MG63 (cell line): ENCODE measurements around the gene COX5B. TPM values are rescaled to one million over a fixed set of nuclear protein-coding genes. Genes with fewer than 3 reads are reported as not detected.
"Not testable (repeated sequence)": the region's sequence is repeated elsewhere in the genome, so short reads cannot be mapped to it uniquely, and the experiment has no call there.

Experiments used
- DNase-seq: peaks from one replicate; pipeline ENCODE4 v3.0.0-alpha.2; 2020
- H3K27me3 ChIP-seq: fragments of 250-450 bp; sonication (Bioruptor Pico); 2 replicates; pipeline ENCODE4 v1.5.1; 2020; ENCODE audit warnings: mild to moderate bottlenecking, moderate library complexity
- H3K36me3 ChIP-seq: fragments of 250-450 bp; sonication (Bioruptor Pico); 2 replicates; pipeline ENCODE4 v1.5.1; 2020; ENCODE audit warnings: mild to moderate bottlenecking, moderate library complexity
- H3K4me3 ChIP-seq: fragments of 250-450 bp; sonication (Bioruptor Pico); 2 replicates; pipeline ENCODE4 v1.5.1; 2020; ENCODE audit warnings: mild to moderate bottlenecking, moderate library complexity
- H3K9me3 ChIP-seq: fragments of 250-450 bp; sonication (Bioruptor Pico); 2 replicates; pipeline ENCODE4 v1.5.1; 2020; ENCODE audit warnings: mild to moderate bottlenecking, moderate library complexity
- total RNA-seq: library from RNA; depleted of rRNA; stranded (reverse); fragments of >200 nt; shearing (Covaris generic); gene quantifications from 2 replicates; pipeline ENCODE4 v1.2.3, GENCODE V29; 2014; ENCODE audit warnings: low replicate concordance

Gene COX5B
- total RNA-seq, 1 experiment from 2014 or later, result 541 TPM

GRCh38 chr2:97662386-97662894, 16.6 kb downstream of the COX5B start:
- Histone ChIP-seq H3K27me3 (no peaks in the 10 kb centered on the region), H3K9me3 (no peaks in the 10 kb centered on the region), H3K36me3 (peaks cover 19% of the 10 kb centered on the region), H3K4me3 (peak overlapping the region; percentile 71)
- DNase-seq, result no peak

DNA sequence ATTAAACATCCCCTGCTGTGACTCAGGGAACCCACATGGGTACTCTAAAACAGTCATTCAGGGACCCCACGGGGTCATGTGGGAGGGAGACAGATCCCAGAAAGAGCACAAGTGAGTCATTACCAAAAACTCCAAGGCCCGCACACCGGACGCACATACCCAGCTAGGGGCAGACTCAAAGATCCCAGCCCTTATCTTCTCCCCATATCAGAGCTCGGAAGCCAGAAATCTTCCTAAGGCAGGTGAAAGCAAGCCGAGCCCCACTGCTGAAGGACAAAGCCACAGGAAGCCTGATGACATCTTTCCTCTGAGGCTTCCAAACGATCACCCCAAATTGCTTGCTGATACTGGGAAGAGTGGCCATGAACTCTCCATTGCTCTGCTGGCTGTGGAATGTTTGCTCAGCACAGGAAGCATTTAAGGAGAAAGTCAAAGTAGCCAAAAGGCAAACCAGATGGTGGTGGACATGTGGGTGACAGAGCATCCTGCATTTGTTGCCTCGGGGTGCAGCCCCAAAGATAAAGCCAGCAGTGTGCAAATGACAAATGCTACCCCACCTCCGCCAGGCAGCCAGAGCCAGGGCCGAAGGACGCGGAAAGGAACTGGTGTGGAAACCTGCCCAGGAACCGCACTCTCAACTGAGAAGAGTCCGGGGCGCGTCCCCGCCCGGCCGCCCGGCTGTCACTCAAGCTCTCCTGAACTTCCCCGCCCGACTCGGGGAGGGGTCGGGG, 17.2 kb downstream of the COX5B start:
- peak; percentile 78 for DNase-seq
- Histone ChIP-seq H3K9me3 (no peaks in the 10 kb centered on the region), H3K4me3 (peak overlapping the region; percentile 71), H3K27me3 (no peaks in the 10 kb centered on the region), H3K36me3 (peaks cover 14% of the 10 kb centered on the region)

DNA sequence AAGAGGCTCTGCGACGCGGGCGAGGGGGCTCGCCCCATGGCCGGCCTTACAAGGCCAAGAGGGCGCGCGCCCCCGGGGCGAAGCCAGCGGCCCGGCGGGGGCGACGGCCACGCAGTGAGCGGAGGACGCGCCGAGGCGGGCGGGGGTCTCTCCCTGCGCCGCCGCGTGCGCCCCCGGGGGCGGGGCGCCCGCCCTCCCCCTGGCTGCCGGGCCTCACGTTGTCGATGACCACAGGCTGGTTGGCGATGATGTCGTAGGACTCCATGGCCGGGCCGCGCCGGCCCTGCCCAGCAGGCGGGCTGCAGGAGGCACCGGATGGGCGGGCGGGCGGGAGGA, 17.7 kb downstream of the COX5B start:
- Histone ChIP-seq H3K9me3 (no peaks in the 10 kb centered on the region), H3K36me3 (peaks cover 10% of the 10 kb centered on the region)
- no peak for DNase-seq

DNA sequence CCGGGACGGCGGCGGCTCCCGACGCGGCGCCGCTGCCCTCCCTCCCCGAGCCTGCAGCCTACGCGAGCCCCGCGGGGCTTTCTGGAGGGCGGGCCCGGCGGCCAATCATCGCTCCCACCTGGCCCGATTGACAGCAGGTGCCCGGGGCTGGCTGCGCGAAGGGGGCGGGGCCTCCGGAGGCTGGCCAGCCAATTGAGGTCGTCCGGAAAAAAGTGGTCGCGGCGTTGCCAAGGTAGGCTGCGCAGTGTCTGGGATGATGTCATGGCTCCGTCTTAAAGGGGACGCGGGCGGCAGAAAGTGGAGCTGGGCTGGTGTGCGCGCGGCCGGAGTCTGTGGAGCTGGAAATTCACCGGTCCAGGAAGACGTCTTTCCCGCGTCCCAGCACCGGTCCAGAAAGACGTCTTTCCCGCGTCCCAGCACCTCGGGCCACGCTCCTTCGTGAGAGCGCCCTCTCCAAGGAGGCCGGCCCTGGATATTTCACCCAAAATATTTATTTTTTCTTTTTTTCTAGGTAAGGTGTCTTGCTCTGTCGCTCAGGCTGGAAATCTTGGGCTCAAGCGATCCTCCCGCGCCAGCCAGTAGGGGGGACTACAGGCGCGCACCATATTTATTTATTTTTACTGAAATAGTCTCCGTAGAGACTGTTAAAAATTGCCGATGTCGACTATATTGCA, 18.2 kb downstream of the COX5B start, which contains the start of gene ACTR1B:
TSS of gene ACTR1B (minus strand) at position 83 of the 674 bp plus-strand sequence. CDS start 154 bp downstream, outside the sequence.
- Histone ChIP-seq H3K27me3 (no peaks in the 10 kb centered on the region), H3K9me3 (no peaks in the 10 kb centered on the region), H3K4me3 (peak within 1 kb of the TSS; percentile 71), H3K36me3 (peaks cover 6% of the 10 kb centered on the region; the same call in 1 of the 2 replicates)
- DNase-seq, result peak; percentile 97

More for the DNA sequence above, 17.7 kb downstream of the COX5B start:
- no peaks in the 10 kb centered on the region for H3K27me3 ChIP-seq
- H3K4me3 ChIP-seq, result peak overlapping the region; percentile 71

GRCh38 chr2:97664636-97664970, 18.7 kb downstream of the COX5B start:
- H3K27me3 ChIP-seq, result no peaks in the 10 kb centered on the region
- peaks cover 6% of the 10 kb centered on the region; the same call in 1 of the 2 replicates for H3K36me3 ChIP-seq
- peak overlapping the region; percentile 71 for H3K4me3 ChIP-seq
- H3K9me3 ChIP-seq, result no peaks in the 10 kb centered on the region
- DNase-seq, result peak; percentile 41

- Histone ChIP-seq H3K4me3 (no peak within 1 kb of the TSS), H3K9me3 (no peaks in the 10 kb centered on the region), H3K36me3 (no peaks in the 10 kb centered on the region), H3K27me3 (no peaks in the 10 kb centered on the region)
- DNase-seq, result no peak
Observed at GRCh38 chr2:97669448-97669847, 23.6 kb downstream of the COX5B start, which contains the start of gene C2orf92. Gene C2orf92 (plus strand): TSS chr2:97669713. CDS start chr2:97669789, 76 bp downstream.

- Histone ChIP-seq H3K4me3 (no peak overlapping the region), H3K36me3 (no peaks in the 10 kb centered on the region), H3K9me3 (no peaks in the 10 kb centered on the region), H3K27me3 (no peaks in the 10 kb centered on the region)
- no peak for DNase-seq
Observed at GRCh38 chr2:97670471-97670870, 24.6 kb downstream of the COX5B start.

GRCh38 chr2:97671526-97671925, 25.7 kb downstream of the COX5B start:
- no peaks in the 10 kb centered on the region for H3K36me3 ChIP-seq
- H3K9me3 ChIP-seq, result no peaks in the 10 kb centered on the region
- no peak for DNase-seq
- no peaks in the 10 kb centered on the region for H3K27me3 ChIP-seq
- no peak overlapping the region for H3K4me3 ChIP-seq

GRCh38 chr2:97672606-97673140, 26.8 kb downstream of the COX5B start:
- H3K27me3 ChIP-seq, H3K36me3 ChIP-seq, H3K9me3 ChIP-seq, DNase-seq, H3K4me3 ChIP-seq: not testable (repeated sequence)

DNA sequence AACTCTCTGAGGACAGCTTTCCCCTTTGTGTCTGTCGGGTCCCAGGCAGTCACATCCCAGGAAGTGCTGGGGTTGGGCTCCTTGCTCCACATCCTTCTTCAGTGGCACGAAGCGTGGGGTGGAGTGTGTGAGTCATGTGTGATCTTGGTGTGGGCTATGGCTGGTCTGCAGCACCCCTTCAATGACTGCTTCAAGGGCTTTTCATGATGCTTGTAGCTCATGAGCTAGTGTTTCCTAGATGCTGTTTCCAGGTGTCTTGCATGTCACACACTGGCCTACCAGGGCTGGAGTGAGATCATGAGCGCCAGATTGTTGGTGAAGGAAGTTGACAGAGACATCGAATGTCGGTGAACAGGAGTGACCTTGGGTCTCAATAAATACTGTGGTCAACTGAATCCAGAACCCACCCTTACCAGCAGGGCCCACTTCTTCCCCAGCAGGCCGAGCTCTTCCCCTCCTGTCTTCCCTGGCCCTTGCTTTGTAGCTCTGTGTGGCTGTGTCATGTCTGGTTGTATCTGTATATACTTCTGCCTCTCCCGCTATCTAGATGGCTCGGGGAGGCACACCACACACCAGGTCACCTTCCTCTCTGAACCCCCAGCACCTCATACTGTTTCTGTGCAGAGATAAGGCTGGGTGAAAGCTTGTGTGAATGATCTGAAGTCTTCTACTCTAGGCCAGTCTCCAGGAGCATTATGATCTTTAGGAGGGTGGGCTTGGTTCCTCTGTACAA, 27.5 kb downstream of the COX5B start:
- no peak for DNase-seq
- H3K27me3 ChIP-seq, result no peaks in the 10 kb centered on the region
- H3K36me3 ChIP-seq, result no peaks in the 10 kb centered on the region
- no peak overlapping the region for H3K4me3 ChIP-seq
- H3K9me3 ChIP-seq, result no peaks in the 10 kb centered on the region

- DNase-seq, result no peak
- H3K27me3 ChIP-seq, result no peaks in the 10 kb centered on the region
- no peaks in the 10 kb centered on the region for H3K9me3 ChIP-seq
- no peaks in the 10 kb centered on the region for H3K36me3 ChIP-seq
- no peak overlapping the region for H3K4me3 ChIP-seq
Observed at GRCh38 chr2:97673915-97674283, 28.0 kb downstream of the COX5B start.

DNA sequence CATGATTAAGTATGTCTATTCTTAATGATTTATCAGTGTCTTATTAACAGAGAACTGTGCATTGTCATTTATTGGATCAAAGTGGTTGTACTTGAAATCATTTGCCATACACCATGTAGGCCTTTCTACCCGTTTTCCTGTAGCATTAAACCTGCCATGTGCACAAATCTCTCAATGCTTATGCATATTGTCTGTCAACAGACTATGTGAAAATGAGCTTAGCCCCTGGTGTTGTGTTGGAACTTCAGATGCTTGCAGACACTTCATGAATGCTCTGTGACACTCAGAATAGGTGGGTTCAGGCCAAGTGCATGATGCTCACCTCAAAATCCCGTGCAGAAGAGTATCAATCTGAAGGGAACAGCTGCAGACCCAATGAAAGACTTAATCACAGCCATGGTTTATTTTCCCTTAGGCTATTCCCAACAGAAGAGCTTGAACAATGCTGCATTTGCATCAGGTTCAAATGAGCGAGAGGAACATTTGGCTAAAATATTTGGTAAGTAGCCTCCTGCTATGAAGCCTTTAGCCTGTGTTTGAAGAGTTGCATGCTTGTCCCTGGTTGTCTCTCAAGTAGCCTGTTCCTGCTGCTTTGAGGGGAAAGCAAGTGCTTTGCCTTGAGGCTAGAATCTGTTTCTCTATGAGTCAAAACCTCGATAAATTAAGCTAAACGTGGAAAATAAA, 29.7 kb downstream of the COX5B start:
- no peaks in the 10 kb centered on the region for H3K9me3 ChIP-seq
- no peaks in the 10 kb centered on the region for H3K27me3 ChIP-seq
- no peaks in the 10 kb centered on the region for H3K36me3 ChIP-seq
- DNase-seq, result no peak
- no peak overlapping the region for H3K4me3 ChIP-seq

DNA sequence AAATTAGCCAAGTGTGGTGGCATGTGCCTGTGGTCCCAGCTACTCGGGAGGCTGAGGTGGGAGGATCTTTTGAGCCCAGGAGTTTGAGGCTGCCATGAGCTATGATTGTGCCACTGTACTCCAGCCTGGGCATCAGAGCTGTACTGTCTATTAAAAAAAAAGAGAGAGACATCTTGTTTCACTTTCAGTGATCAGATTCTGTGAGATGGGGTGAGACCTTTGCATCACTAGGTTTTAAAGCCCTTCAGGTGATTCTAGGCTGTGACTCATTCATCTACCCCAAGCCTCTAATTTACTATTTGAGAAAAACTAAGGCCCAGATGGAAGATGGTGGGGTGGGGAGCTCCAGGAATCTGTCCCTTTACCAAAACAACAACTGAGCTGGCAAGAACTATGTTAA, 30.8 kb downstream of the COX5B start:
- H3K4me3 ChIP-seq, result no peak overlapping the region
- H3K9me3 ChIP-seq, result no peaks in the 10 kb centered on the region
- no peaks in the 10 kb centered on the region for H3K36me3 ChIP-seq
- DNase-seq, result no peak
- H3K27me3 ChIP-seq, result no peaks in the 10 kb centered on the region

- Histone ChIP-seq H3K36me3 (no peaks in the 10 kb centered on the region), H3K9me3 (no peaks in the 10 kb centered on the region), H3K27me3 (no peaks in the 10 kb centered on the region), H3K4me3 (no peak overlapping the region)
- DNase-seq, result no peak
Observed at GRCh38 chr2:97677480-97677879, 31.6 kb downstream of the COX5B start.

DNA sequence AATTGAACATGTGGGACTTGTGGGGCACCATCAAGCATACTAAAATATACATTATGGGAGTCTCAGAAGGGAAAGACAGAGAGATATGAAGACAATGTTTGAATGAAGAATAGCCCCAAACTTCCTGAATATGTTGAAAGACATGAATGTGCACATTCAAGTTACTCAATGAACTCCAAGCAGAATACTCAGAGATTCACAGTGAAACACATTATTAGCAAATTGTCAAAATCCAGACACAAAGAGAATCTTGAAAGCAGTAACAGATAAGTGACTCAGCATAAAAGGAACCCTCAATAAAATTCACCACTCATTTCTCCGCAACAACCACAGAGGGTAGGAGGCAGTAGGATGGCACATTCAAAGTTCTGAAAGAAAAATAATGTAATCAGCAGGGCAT, 32.4 kb downstream of the COX5B start:
- H3K9me3 ChIP-seq, result no peaks in the 10 kb centered on the region
- DNase-seq, result no peak
- no peak overlapping the region for H3K4me3 ChIP-seq
- no peaks in the 10 kb centered on the region for H3K36me3 ChIP-seq
- H3K27me3 ChIP-seq, result no peaks in the 10 kb centered on the region

DNA sequence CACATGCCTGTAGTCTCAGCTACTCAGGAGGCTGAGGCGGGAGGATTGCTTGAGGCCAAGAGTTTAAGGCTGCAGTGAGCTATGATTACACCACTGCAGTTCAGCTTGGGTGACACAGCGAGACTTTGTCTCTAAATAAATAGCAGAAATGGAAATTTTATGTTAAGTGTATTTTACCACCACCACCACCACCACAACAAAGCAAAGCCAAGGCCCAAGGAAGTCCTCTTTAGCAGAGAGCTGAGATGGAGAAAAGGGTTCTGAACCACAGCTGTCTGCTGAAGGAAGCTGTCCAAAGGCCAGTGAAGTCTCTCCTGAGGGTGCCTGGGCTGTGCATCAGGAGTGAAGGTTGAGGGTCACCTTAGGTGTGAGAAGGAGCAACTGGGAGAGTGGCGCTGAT, 41.4 kb downstream of the COX5B start:
- not testable (repeated sequence) for H3K4me3 ChIP-seq, H3K9me3 ChIP-seq, H3K36me3 ChIP-seq, H3K27me3 ChIP-seq, DNase-seq
